Liver (tissue), 9 donors: ENCODE data around the gene RASSF7. TPM values are rescaled to one million over a fixed set of nuclear protein-coding genes. Genes with fewer than 3 reads are reported as not detected.

Source experiments
- DNase-seq: peaks from one replicate; pipeline ENCODE4 v3.0.0-alpha.2; 2017; ENCODE audit warnings: low spot score
- H3K27ac ChIP-seq, 2 donors: one replicate each; pipeline ENCODE4 v1.7.0; 2013; ENCODE audit warnings: inconsistent platforms in 2 of 2, low read length in 2 of 2, control low read depth in 1 of 2, low read depth in 1 of 2, mild to moderate bottlenecking in 1 of 2
- H3K27me3 ChIP-seq, 4 donors: one replicate each; pipeline versions ENCODE4 v1.6.1 to v1.7.0; 2013; ENCODE audit warnings: low read length in 3 of 4, inconsistent platforms in 1 of 4, mild to moderate bottlenecking in 1 of 4, moderate library complexity in 1 of 4; ENCODE audit not compliant: control insufficient read depth in 4 of 4, insufficient read depth in 4 of 4
- H3K36me3 ChIP-seq, 4 donors: one replicate each; pipeline versions ENCODE4 v1.6.1 to v1.7.0; 2013; ENCODE audit warnings: low read length in 3 of 4, mild to moderate bottlenecking in 3 of 4, low read depth in 1 of 4, moderate library complexity in 1 of 4; ENCODE audit not compliant: control insufficient read depth in 4 of 4, insufficient read depth in 3 of 4
- H3K4me1 ChIP-seq, 4 donors: one replicate each; pipeline versions ENCODE4 v1.6.1 to v1.7.0; 2013; ENCODE audit warnings: low read length in 3 of 4, mild to moderate bottlenecking in 3 of 4, moderate library complexity in 1 of 4; ENCODE audit not compliant: control insufficient read depth in 4 of 4, insufficient read depth in 4 of 4
- H3K4me3 ChIP-seq, 3 donors: one replicate each; pipeline versions ENCODE4 v1.6.1 to v1.7.0; 2013; ENCODE audit warnings: low read length in 3 of 3, control low read depth in 1 of 3, low read depth in 1 of 3, mild to moderate bottlenecking in 1 of 3
- H3K9ac ChIP-seq, 2 donors: one replicate each; pipeline ENCODE4 v1.7.0; 2013; ENCODE audit warnings: low read length in 2 of 2, mild to moderate bottlenecking in 2 of 2, moderate library complexity in 2 of 2, control low read depth in 1 of 2, low read depth in 1 of 2
- H3K9me3 ChIP-seq, 4 donors: one replicate each; pipeline versions ENCODE4 v1.6.1 to v1.7.0; 2013; ENCODE audit warnings: low read length in 3 of 4; ENCODE audit not compliant: control insufficient read depth in 4 of 4
- ATF3 ChIP-seq: IDR thresholded peaks from 2 replicates; pipeline ENCODE4 v1.6.1; 2016; ENCODE audit warnings: antibody characterized with exemption
- EGR1 ChIP-seq, 2 donors: IDR thresholded peaks; 2 replicates each; pipeline ENCODE4 v1.6.1; 2016 to 2018; ENCODE audit warnings: antibody characterized with exemption in 2 of 2, low read depth in 2 of 2
- FOXA2 ChIP-seq: IDR thresholded peaks from 2 replicates; pipeline ENCODE4 v1.6.1; 2016; ENCODE audit warnings: antibody characterized with exemption
- GABPA ChIP-seq, 2 donors: IDR thresholded peaks in 1 of 2; conservative IDR thresholded peaks in 1 of 2; 2 replicates each; pipeline ENCODE4 v1.6.1; 2016; ENCODE audit warnings: antibody characterized with exemption in 2 of 2, mild to moderate bottlenecking in 1 of 2, moderate library complexity in 1 of 2
- HNF4A ChIP-seq, 2 donors: conservative IDR thresholded peaks; 2 replicates each; pipeline ENCODE4 v1.6.1; 2016; ENCODE audit warnings: antibody characterized with exemption in 2 of 2, mild to moderate bottlenecking in 2 of 2
- HNF4G ChIP-seq: IDR thresholded peaks from 2 replicates; pipeline ENCODE4 v1.6.1; 2016; ENCODE audit warnings: antibody characterized with exemption
- JUND ChIP-seq, 2 donors: IDR thresholded peaks; 2 replicates each; pipeline ENCODE4 v1.6.1; 2016; ENCODE audit warnings: antibody characterized with exemption in 2 of 2
- NR2F2 ChIP-seq: IDR thresholded peaks from 2 replicates; pipeline ENCODE4 v1.6.1; 2016; ENCODE audit warnings: antibody characterized with exemption
- RXRA ChIP-seq, 2 donors: IDR thresholded peaks; 2 replicates each; pipeline ENCODE4 v1.6.1; 2017 to 2018; ENCODE audit warnings: antibody characterized with exemption in 2 of 2, mild to moderate bottlenecking in 1 of 2
- SP1 ChIP-seq: IDR thresholded peaks from 2 replicates; pipeline ENCODE4 v1.6.1; 2018; ENCODE audit warnings: antibody characterized with exemption, mild to moderate bottlenecking
- TAF1 ChIP-seq: conservative IDR thresholded peaks from 2 replicates; pipeline ENCODE4 v1.6.1; 2016; ENCODE audit warnings: antibody characterized with exemption, mild to moderate bottlenecking
- ZBTB33 ChIP-seq: IDR thresholded peaks from 2 replicates; pipeline ENCODE4 v1.6.1; 2016; ENCODE audit warnings: antibody characterized with exemption
- WGBS: extraction: QIAGEN DNeasy Blood & Tissue Kit; methylation state at CpG from one replicate; pipeline ENCODE4 v1.1.7; 2013; 5-methylcytosine and 5-hydroxymethylcytosine counted together
- polyA plus RNA-seq, 2 donors: library from polyadenylated mRNA; stranded (reverse) in 1 of 2; unstranded in 1 of 2; fragments of 200-250 nt in 1 of 2; fragments of >200 nt in 1 of 2; fragmentation: Nextera tagmentation in 1 of 2; extraction: Ambion mirVana in 1 of 2; gene quantifications; one replicate each; pipeline versions ENCODE4 v1.2.1 to v1.2.3, GENCODE V29; 2013 to 2015
- total RNA-seq, 2 donors: library from RNA; depleted of rRNA; stranded (reverse); fragments of >200 nt; gene quantifications; one replicate each; pipeline ENCODE4 v1.2.3, GENCODE V29; 2014
- TF ChIP-seq, protein P1 (sequence below): IDR thresholded peaks from 2 replicates; pipeline ENCODE4 v1.6.1; 2016; ENCODE audit warnings: antibody characterized with exemption
- TF ChIP-seq, protein P2 (sequence below): IDR thresholded peaks from 2 replicates; pipeline ENCODE4 v1.6.1; 2016; ENCODE audit warnings: antibody characterized with exemption, mild to moderate bottlenecking
- donor health status: healthy.
- donor health status: healthy.
- donor health status: healthy.
- donor health status: healthy.
- donor health status: healthy.

The RASSF7 gene
- total and polyA plus RNA-seq, 4 donors = 11.5 to 50.4 (median 36.9) TPM

DNA sequence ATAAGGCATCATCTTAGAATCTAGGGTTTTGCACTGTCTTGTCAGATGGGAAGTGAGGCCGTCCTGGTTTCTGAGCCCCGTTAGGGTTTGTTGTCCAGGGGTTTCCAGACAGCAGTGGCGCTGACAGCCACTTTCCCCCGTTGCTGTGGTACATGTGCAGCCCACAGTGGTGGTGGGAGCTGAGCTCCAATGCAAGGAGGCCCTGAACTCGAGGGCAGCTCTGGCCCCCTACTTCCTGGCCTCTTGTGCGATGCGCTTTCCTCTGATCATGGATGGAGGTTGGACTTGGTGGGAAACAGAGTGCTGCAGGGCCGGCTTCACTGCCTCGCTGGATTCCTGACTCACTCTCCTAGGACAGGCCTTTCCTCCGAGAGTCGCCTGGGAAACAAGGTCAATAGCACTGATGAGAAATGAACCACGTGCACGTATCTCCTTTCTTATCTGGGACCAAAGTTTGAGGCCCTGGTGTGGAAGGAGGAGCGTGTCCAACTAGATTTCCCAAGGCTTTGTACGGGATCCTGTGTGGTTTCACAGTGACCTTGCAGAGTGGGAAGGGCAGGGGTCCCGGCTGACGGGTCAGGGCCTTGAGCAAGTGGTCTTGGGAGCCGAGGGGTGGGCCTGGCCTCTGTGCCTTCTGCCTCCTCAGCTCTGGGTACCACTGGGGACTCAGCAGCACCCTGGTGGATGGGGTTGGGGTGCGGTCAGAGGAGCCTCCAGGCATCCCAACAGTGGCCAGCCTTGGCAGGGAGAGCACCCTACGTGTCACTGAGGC, 19.2 kb downstream of the RASSF7 start:
- no peak overlapping the region for H3K9ac ChIP-seq
- no peak overlapping the region for H3K4me3 ChIP-seq
- DNase-seq = no peak
- H3K27me3 ChIP-seq = no peaks in the 10 kb centered on the region
- H3K27ac ChIP-seq = peak overlapping the region; percentile 21 to 73
- TF ChIP-seq JUND (IDR thresholded peaks at IDR 0.05) = peak in 1 of 2 donors; percentile 77
- TF ChIP-seq ZBTB33 = peak; percentile 70
- TF ChIP-seq, protein P1, sequence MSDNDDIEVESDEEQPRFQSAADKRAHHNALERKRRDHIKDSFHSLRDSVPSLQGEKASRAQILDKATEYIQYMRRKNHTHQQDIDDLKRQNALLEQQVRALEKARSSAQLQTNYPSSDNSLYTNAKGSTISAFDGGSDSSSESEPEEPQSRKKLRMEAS = peak; percentile 78
- TF ChIP-seq SP1 = peak; percentile 43
- TF ChIP-seq EGR1 (IDR thresholded peaks at IDR 0.05; ENCODE audit: low read depth in 2 of 2) = peak in 1 of 2 donors; percentile 32
- TF ChIP-seq HNF4A (conservative IDR thresholded peaks at IDR 0.05) = peak; percentile 73 to 94
- peak; percentile 63 for TF ChIP-seq ATF3
- no peak for TF ChIP-seq TAF1
- peak; percentile 54 for TF ChIP-seq FOXA2
- peak; percentile 77 to 96 for TF ChIP-seq RXRA (IDR thresholded peaks at IDR 0.05)
- TF ChIP-seq NR2F2 = no peak
- TF ChIP-seq, protein P2, sequence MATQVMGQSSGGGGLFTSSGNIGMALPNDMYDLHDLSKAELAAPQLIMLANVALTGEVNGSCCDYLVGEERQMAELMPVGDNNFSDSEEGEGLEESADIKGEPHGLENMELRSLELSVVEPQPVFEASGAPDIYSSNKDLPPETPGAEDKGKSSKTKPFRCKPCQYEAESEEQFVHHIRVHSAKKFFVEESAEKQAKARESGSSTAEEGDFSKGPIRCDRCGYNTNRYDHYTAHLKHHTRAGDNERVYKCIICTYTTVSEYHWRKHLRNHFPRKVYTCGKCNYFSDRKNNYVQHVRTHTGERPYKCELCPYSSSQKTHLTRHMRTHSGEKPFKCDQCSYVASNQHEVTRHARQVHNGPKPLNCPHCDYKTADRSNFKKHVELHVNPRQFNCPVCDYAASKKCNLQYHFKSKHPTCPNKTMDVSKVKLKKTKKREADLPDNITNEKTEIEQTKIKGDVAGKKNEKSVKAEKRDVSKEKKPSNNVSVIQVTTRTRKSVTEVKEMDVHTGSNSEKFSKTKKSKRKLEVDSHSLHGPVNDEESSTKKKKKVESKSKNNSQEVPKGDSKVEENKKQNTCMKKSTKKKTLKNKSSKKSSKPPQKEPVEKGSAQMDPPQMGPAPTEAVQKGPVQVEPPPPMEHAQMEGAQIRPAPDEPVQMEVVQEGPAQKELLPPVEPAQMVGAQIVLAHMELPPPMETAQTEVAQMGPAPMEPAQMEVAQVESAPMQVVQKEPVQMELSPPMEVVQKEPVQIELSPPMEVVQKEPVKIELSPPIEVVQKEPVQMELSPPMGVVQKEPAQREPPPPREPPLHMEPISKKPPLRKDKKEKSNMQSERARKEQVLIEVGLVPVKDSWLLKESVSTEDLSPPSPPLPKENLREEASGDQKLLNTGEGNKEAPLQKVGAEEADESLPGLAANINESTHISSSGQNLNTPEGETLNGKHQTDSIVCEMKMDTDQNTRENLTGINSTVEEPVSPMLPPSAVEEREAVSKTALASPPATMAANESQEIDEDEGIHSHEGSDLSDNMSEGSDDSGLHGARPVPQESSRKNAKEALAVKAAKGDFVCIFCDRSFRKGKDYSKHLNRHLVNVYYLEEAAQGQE = no peak
- TF ChIP-seq GABPA (IDR thresholded peaks at IDR 0.05 in 1 of 2, conservative IDR thresholded peaks at IDR 0.05 in 1 of 2) = peak in 1 of 2 donors; percentile 47
- peaks cover 19 to 58% (median 47%) of the 10 kb centered on the region in 4 donors for H3K4me1 ChIP-seq
- WGBS = 51% methylated on average over 20 of the region's 20 CpGs
- H3K9me3 ChIP-seq = no peaks in the 10 kb centered on the region
- peaks cover 0 to 13% (median 9%) of the 10 kb centered on the region in 4 donors for H3K36me3 ChIP-seq

GRCh38 chr11:581342-581741, 20.6 kb downstream of the RASSF7 start:
- H3K27ac ChIP-seq = peak overlapping the region in 1 of 2 donors; percentile 34
- TF ChIP-seq RXRA (IDR thresholded peaks at IDR 0.05) = peak in 1 of 2 donors; percentile 54
- TF ChIP-seq HNF4G = no peak
- peak; percentile 12 to 58 for TF ChIP-seq HNF4A (conservative IDR thresholded peaks at IDR 0.05)
- H3K9ac ChIP-seq = no peak overlapping the region
- H3K9me3 ChIP-seq = no peaks in the 10 kb centered on the region
- DNase-seq = no peak
- 47% methylated on average over 14 of the region's 14 CpGs for WGBS
- peaks cover 19 to 55% (median 47%) of the 10 kb centered on the region in 4 donors for H3K4me1 ChIP-seq
- H3K4me3 ChIP-seq = no peak overlapping the region
- H3K36me3 ChIP-seq = peaks cover 0 to 13% (median 9%) of the 10 kb centered on the region in 4 donors
- H3K27me3 ChIP-seq = no peaks in the 10 kb centered on the region
